ENCODE data around the gene KCNQ1OT1.

Gene KCNQ1OT1

GRCh38 chr11:2699531-2700414, at the start of gene KCNQ1OT1:
Gene KCNQ1OT1 (minus strand): TSS chr11:2699994.
- peak; percentile 93 for DNase-seq (ENCODE audit: low read depth)

- DNase-seq (ENCODE audit: low read depth), result no peak
These were observed 49.2 kb upstream of the KCNQ1OT1 start for GRCh38 chr11:2748814-2749554.

DNA sequence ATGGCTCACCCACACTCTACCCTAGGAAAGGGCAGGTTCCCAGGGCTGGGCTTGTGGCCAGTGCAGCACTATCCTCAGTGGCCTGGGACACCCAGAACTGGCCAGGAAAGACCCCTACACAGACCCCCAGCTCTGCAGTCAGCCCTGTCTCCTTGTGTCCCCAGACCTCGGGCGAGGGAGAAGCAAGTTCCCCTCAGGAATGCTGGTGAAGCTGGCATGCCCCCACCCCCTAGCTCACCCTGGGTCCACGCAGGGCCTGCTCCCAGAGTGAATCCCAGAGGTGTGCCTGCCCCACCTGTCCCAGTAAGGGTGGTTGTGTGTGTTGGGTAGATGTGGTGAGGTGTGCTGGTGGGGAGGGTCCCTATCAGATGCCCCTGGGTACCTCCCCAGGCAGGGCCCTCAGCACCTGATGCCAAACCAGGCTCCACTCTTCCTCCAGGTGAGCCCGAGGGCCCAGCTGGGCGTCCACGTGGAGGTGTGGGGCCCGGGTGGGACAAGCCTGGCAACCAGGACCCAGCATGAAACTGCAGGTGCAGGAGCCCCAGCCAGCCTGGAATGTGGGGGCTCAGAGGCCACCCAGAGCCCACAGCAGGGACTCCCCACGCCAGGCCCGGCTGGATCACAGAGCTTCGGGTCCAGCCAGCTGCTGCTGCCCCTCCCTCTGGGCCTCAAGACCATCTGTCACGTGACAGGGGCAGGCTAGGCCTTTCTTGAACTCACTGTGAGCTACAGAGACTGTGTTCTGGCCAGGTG, 48.4 kb upstream of the KCNQ1OT1 start:
- no peak for DNase-seq (ENCODE audit: low read depth)

- no peak for DNase-seq (ENCODE audit: low read depth)
These were observed 47.6 kb upstream of the KCNQ1OT1 start for GRCh38 chr11:2747248-2748027.

DNA sequence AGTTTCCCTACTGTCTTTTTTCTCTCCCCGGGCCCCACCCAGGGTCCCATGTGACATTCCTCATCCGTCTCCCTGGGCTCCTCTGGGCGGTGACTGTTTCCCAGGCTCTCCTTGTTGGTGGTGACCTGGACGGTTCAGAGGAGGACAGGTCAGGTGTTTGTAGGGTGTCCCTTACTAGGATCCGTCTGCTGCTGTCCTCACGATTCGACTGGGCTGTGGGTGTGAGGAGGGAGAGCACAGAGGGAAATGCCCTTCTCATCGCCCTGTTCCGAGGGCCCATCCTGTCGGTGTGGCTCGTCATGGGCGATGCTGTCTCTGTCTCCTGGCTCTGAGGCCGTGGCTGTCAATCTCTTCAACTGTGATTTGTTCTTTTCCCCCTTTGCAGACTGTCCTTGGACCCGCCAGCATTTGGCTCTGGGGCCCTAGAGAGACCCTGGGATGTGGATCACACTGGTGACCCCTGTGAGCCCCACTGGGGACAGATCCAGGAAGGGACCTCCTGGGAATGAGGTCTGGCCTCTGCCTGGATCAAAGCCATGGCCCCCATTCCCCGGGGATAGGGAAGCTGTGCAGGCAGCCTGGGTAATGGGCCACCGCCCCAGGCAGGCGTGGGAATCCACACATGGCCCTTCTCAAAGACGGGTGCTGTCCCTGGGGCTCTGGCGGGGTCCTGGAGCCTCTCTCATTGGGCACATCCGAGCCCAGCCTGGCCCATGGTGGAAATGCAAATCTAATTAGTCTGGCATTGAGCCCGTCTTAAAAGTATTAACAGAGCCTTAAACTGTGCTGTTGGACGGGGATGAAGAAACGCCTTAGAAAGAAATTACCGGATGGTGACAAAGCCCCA, 46.8 kb upstream of the KCNQ1OT1 start:
- DNase-seq (ENCODE audit: low read depth), result no peak

- no peak for DNase-seq (ENCODE audit: low read depth)
These were observed 45.7 kb upstream of the KCNQ1OT1 start for GRCh38 chr11:2745511-2745910.

- no peak for DNase-seq (ENCODE audit: low read depth)
These were observed 44.4 kb upstream of the KCNQ1OT1 start for GRCh38 chr11:2744166-2744565.

DNA sequence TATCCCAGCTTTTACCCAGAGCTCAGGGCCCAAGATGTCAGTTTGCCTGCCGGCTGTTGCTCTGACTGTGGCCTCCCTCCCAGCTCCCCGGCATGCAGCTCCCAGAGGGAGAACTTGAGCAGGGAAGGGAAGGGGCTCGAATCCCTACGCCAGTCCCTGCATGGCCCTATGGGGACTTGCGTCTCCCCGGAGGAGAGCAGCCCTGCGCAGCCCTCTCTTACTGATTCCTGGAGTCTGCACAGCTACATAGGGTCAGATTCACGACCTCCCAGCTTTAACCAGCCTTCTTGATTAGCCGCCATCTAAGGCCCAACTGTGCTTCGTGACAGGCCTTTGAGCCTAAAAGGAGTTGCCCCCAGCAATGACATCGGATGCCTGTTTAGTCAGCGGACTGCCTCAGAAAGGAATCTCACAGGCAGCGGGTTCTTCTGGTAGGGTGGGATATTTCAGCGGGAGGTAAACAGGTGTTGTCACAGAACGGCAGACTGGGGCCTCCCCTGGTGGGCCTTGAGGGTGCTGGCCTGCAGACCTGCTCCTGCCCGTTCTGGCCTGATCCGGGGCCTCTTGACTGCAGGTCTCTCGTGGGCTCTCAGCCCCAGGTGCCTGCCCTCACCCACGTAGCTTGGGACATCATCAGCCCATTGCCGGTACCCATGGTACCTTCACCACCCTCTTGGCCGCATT, 43.8 kb upstream of the KCNQ1OT1 start:
- no peak for DNase-seq (ENCODE audit: low read depth)

DNA sequence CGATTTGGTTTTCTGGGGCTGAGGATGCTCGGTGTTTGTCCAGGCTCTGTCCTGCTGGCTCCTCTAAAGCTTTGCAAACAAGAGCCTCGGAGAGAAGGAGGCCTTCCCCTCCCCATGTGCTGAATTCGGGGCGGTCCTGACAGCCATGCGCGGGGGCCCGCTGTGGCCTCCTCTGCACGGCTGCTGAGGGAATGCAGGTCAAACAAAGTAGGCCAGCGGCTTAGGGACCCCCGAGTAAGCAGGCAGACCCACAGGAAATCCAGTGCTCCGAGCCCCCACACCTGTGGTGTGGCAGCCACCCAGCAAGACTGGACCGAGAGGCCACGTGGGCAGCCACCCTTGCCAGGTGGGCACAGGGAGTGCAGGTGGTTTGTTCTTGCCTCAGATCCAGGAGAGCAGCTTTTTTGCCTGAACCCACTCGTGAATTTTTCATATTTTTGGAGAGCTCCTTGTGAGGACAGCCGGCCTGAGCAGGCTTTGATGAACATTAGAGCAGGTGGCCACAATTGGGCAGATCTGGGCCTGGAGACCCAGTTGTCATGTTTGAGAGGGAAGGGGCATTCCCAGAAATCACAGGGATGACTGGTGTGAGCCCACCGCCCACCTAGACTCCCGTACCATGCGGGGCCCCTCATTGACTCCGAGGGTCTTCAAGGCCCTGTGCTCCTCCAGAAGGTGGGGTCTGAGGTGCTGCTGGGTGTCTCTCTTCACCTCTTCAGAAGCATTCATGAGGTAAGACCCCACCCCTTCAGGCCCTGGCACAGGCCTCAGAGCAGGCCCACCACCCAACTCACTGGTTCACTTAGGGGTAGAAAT, 43.0 kb upstream of the KCNQ1OT1 start:
- no peak for DNase-seq (ENCODE audit: low read depth)

DNA sequence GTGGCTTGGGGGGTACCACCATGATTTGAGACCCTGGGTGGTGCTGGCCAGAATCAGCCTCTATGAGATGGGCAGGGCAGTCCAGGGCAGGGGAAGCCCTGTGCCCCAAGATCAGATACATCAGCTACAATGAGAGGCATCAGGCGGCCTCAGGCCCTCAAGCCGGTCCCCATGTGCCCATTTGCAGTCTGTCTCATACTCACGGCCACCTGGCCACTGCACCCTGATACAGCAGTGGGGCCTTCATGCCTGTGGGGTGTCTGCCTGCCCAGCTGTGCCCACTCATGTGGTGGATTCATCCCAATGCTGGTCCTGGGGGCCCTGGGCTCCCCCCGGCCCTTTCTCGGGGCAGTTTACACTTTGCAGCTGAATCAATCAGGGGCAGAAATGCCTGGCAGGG, 42.4 kb upstream of the KCNQ1OT1 start:
- DNase-seq (ENCODE audit: low read depth), result no peak

- DNase-seq (ENCODE audit: low read depth), result peak; percentile 63
These were observed 41.8 kb upstream of the KCNQ1OT1 start for GRCh38 chr11:2741377-2742131.

- DNase-seq (ENCODE audit: low read depth), result no peak
These were observed 41.2 kb upstream of the KCNQ1OT1 start for GRCh38 chr11:2741006-2741376.

- no peak for DNase-seq (ENCODE audit: low read depth)
These were observed 40.6 kb upstream of the KCNQ1OT1 start for GRCh38 chr11:2740275-2740940.

GRCh38 chr11:2739531-2740274, 39.9 kb upstream of the KCNQ1OT1 start:
- DNase-seq (ENCODE audit: low read depth), result no peak

DNA sequence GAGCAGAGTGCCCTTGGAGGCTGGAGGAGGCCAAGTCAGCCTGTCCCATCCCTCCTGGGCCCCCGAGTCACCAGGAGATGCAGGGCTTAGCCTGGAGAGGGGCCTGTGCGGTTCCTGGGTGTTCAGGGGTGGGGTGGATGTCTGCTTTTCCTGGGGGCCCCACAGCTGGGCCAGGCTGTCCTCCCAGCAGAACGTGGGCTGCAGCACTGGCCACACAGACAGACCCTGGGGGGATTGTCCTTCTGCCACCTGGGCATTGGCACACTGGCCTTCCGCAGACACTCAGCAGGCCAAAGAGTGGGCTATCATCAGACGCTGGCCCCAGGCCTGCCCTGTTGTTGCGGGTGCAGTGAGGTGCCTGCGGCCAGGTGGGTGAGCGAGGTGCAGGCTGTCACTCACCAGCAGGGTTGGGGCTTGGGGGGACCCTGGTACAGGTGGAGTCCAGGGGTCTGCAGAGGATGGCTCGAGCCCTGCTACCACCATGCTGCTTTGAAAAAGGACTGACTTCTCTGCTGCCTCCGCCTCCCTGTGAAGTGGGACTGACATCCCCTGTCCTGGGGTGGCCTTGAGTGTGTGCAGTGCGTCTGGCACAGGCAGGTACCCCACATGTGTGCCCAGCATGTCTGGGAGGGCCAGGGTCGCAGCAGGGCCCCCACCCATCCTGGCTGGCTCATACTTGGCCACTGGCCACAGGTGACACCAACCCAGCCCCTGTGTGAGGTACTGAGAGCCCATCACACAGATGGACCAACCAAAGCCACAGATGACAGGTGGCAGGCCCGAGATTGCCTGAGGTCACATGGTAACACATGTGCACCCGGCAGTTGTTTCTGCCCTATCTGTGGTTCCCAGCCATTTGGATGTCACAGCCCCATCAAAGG, 39.0 kb upstream of the KCNQ1OT1 start:
- DNase-seq (ENCODE audit: low read depth), result no peak

- no peak for DNase-seq (ENCODE audit: low read depth)
These were observed 38.1 kb upstream of the KCNQ1OT1 start for GRCh38 chr11:2737866-2738265.

Measured in fibroblast of gingiva (primary cell).